ENCODE measurements around the gene SLC4A7.
"Not testable (repeated sequence)": the region's sequence is repeated elsewhere in the genome, so short reads cannot be mapped to it uniquely, and the experiment has no call there.

Gene SLC4A7

DNA sequence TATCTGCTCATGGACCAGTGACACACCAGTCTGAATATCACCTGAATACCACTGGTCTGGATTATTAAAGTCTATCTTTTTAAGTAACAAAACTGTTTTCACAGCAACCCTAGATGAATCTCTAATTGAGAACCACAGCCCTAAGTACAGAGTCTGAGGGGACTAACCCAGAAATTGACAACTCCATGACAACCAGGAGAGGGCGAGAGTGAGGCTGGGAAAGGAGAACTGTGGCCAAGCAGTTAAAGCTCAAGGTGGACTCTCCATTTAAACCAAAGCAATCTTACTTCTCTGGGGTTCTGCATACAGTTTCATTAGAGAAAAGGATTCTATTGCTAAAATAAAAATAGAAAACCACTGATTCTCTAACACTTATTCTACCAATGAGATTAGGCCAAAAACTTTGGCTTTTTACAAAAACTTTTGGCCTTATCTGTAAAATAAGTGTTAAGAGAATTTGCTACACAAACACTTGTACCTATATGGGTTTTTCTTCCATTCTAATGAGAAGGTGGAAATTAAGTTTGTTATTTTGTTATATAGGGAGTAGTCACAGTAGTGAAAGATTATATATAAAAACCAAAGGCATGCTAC is 126.4 kb downstream of the SLC4A7 start:
- peak; percentile 22 for DNase-seq

- no peak for DNase-seq
Measured at GRCh38 chr3:27356976-27357375, 127.2 kb downstream of the SLC4A7 start.

- no peak for DNase-seq
Measured at GRCh38 chr3:27354588-27355203, 129.5 kb downstream of the SLC4A7 start.

DNA sequence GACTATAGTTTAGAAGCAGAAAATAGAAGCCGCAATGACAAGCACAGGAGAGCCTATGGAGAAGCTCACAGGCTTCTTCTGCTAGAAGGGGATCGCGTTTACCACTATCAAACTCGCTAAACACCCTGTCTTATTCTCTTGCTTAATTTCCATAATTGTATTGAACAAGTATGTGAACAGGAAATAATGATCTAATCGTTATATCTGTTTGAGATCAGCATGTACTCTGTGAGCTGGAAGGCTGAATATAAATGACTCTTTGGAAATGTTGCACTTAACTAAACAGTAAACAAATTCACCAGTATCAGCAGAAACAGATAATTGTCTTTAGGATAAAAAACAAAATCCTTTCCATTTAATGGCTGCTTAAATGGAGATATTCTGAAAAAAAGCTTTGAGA is 130.0 kb downstream of the SLC4A7 start:
- DNase-seq: no peak

DNA sequence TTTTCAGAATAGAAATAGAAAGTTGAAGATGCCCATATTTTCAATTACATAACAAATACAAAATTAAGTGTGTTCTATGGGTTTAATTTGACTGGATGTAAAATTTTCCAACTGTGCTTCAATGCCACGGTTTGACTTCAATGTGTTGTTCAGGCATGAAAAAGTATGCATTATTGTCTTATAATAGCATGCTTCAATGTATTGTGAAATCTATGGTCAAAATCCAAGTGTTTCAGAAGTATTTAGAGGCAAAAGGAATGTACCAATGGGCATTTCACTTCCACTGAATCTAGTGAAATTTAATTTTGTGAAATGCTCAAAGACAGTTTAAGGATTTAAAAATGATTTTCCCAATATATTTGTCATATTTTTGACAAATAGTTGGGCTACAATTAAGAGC is 131.0 kb downstream of the SLC4A7 start:
- DNase-seq: no peak

DNA sequence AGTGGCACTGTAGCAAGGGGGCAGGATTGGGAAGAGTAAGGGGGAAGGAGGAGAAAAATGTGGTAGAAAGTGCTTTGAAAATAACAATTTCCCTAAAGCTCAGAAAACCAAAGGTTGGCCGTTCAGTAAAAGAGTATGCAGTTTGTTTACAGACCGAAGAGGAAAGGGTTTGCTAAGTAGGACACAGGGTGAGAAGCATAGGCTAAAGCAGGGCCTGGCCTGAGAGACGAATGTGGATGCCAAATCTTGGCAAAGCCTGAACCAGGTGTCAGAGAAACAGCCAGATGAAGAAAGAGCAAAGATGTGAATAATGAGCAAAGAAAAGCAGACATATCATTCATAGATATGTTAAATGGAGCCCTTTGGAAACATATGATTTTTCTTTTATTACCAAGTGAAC is 132.1 kb downstream of the SLC4A7 start:
- no peak for DNase-seq

- DNase-seq: no peak
Measured at GRCh38 chr3:27349832-27350231, 134.4 kb downstream of the SLC4A7 start.

DNA sequence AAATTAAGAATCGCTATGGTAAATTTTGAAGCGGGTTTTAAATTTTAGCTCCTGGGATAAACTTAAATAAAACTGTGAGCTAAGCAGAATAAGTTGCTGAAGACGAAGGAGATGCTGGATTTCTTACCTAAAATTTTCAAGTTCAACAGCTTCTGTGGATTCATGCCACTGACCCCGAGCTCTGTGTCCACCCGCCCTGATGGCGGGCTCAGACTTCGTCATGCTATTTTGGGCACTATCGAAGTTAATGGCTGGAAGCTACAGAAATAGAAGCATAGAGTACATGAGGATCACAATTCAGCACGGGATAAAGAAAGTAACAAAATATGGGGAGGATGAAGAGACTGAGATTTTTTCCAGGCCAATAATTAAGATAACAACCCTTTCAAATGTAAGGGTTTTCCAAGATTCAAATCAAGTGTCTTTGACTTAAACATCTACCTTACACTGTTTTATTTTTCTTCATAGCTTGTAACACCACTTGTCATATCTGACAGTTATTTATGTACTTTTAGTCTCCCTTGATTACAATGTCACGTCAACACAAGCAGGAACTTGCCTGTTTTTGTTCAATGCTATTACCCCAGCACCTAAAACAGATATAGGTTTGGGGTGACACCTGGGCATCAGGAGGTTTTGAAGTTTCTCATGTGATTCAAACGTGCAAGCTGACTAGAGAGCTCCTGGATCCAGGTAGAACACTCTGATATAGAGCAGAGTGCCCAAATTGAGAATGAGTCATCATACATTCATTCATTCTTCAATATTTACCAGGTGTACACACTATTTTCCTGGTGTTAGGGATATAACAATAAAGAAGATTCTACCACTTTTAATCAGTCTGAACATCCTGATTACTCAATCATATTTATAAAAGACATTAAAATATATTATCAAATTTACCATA is 138.0 kb downstream of the SLC4A7 start:
- no peak for DNase-seq

DNA sequence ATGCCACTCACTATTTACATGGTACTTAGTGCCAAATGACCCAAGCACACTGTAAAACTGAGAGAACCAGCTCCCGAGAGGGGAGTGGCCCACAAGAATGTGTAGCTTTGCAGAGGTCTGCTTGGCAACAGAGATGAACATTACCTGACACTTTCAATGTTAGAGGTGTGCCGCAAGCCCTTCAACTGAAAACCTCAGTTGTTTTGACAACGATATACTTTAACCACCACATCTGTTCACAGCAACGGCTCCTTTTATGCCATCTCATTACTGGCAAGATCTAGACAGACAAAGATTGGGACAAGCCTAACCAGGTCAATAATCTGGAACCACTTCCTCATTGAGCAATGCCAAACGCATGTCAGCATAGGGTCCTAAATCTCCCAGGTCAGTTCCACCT is 138.7 kb downstream of the SLC4A7 start:
- DNase-seq: no peak

- DNase-seq: no peak
Measured at GRCh38 chr3:27345045-27345444, 139.1 kb downstream of the SLC4A7 start.

DNA sequence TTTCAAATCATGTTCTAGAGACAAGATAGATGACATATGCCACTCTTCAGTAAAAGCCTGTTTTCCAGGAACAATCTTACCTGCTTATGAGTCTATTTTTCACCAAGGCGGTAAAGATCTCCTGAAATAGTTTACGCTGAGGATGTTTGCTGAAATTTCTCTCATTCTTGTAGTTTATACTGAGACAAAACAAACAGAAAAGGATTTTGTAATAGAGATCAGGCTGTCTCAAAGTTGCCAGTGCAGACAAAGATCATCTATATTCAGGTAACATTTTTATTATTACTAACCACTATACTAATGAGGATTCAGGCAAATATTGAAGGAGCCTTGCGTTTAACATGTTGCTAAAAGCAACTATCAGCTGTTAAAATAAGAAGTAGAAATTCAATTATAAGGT is 140.0 kb downstream of the SLC4A7 start:
- no peak for DNase-seq

DNA sequence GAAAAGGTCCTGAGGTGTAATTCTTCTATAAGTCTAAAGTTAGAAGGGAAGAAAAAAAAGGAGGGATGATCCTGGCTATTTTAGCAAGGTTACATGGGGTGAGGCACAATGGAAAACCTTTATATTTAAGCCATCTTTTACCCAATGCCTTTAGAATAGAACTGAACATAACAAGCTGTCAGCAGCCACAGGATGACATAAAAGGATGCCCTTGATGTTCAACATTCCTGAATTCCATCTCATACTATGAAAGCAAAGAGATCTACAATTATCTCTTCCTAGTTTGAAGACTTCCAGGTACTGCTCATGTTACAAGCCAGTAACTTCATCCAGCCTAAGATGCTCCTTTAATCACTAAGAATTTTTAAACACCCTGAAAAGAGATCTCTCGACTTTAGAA is 141.9 kb downstream of the SLC4A7 start:
- DNase-seq: no peak

DNA sequence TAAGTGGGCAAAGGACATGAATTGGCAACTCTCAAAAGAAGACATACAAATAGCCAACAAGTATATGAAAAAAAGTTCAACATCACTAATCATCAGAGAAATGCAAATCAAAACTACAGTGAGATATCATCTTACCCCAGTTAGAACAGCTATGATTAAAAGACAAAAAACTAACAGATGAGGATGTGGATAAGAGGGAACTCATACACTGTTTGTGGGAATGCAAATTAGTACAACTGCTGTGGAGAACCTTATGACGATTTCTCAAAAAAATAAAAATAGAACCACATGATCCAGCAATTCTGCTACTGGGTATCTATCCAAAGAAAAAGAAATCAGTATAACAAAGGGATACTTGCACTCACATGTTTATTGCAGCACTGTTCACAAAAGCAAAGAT is 143.7 kb downstream of the SLC4A7 start:
- DNase-seq: no peak

DNA sequence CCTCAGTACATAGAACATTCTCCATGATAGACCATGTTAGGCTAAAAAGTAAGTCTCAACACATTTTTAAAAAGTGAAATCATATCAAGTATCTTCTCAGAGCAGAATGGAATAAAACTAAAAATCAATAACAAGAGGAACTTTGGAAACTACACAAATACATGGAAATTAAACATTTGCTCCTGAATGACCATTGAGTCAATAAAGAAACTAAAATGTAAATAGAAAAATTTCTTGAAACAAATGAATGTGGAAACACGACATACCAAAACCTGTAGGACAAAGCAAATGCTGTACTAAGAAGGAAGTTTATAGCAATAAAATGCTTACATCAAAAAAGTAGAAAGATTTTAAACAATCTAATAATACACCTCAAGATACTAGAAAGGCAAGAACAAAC is 148.6 kb downstream of the SLC4A7 start:
- no peak for DNase-seq

- DNase-seq: no peak
Measured at GRCh38 chr3:27333843-27334242, 150.3 kb downstream of the SLC4A7 start.

DNA sequence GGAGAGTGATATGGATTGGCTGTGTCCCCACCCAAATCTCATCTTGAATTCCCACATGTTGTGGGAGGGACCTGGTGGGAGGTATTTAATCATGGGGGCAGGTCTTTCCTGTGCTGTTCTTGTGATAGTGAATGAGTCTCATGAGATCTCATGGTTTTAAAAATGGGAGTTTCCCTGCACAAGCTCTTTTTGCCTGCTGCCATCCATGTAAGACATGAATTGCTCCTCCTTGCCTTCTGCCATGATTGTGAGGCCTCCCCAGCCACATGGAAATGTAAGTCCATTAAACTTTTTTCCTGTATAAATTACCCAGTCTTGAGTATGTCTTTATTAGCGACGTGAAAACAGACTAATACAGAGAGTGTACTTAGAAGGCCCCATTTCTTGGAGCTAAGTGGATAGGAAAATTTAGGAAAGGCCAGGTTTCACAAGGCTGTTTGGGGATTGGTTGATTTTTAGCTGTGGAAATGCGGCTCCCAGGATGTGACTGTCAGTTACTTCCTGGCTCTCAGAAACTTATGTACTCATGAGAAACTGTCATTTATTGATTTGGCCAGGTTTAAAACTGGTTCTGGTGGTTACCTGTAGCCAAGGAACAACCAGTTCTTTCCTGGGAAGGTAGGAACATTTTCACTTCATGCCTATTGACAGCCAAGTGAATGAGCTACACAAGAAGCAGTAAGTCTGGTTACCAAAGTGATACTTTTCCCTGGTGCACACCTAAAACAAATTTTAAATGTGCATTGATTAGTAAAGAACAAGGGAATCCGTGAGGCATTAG is 155.0 kb downstream of the SLC4A7 start:
- not testable (repeated sequence) for DNase-seq

DNA sequence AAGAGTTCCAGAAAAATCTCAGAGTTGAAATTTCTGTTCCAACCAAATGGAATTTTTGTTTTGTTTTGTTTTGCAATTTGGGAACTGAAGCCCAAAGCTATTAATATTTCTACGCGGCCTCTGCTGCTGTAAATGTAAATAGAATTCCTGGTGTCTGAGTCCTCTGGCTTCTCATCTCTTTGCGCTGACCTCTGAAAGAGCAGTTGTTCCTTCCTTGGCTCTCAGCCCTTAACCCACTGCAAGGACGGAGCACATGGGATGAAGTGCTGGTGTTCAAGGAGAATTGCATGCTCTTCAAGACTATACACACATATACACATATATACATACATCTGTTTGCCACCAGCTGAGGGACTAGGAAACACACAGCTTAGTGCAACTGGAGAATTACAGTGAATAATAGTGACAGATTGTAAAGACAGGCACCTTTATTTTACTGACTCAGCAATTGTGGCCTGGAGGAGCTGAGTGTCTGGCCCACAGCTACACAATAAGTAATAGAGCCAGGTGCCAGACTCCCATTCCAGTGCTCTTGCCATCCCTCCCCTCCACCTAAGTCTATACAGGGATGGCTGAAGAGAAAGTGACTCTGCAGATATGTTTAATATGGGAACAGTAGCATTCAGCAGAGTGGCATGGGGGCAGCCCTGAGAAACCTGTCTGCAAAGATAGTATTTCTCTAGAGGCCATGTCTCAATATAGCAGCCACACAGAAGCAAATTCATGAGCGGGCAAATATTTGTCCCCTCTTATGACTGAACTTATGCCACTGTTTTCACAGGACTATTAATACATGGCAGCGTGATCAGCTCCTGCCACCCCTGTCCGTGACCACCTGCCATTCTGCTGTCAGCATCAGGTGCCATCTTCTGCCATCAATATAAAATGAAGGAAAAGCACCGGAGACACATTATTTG is 157.3 kb downstream of the SLC4A7 start:
- DNase-seq: no peak

DNA sequence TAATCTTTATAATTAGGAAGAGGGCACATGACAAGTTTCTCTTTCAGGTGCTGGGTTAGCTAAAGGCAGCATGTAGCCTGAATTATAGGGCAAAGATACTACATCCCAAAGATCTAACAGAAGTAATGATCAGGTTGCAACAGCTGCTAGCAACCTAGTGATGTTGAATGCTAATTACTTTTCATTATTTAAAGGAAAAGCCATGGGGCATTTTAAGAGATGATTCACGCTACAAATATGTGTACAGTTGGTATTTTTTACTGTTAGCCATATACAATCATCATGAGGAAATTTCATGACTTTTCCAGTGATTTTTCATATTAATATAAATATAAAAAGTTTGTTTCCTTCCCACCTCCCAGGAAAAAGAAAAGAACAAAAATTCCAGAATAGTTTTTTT is 158.0 kb downstream of the SLC4A7 start:
- no peak for DNase-seq

- no peak for DNase-seq
Measured at GRCh38 chr3:27325419-27325818, 158.8 kb downstream of the SLC4A7 start.

DNA sequence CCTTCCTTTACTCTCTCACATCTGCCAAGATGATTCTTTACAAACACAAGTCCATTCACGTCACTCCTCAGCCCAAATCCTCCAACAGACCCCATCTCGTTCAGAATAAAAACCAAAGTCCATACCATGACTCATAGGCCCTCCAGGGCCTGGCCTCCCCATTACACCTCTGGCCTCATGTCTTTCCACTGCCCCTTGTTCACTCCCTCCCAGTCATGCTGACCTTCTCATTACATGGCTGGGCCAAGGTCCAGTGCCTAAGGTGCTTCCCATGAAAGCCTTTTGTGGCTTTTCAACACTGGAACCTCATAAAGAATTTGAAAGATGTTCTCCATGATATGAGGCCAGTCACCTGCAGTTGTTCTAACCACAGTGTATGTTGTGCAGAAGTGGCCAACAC is 159.5 kb downstream of the SLC4A7 start:
- DNase-seq: no peak

GRCh38 chr3:27323087-27323570 is 161.1 kb downstream of the SLC4A7 start:
- no peak for DNase-seq
